Keratinocyte (primary cell): ENCODE data around the gene KRTAP4-16.

Source experiments
- EZH2 ChIP-seq: IDR thresholded peaks from one replicate; pipeline ENCODE4 v1.6.1; 2012; ENCODE audit warnings: inconsistent platforms, mild to moderate bottlenecking, low read length, moderate library complexity
- TF ChIP-seq, protein P1 (sequence below), 3 experiments: IDR thresholded peaks in 1 of 3; conservative IDR thresholded peaks in 1 of 3; optimal IDR thresholded peaks in 1 of 3; 2 replicates in 2 of 3; 3 replicates in 1 of 3; pipeline versions ENCODE3 to v1.5.1; 2011; ENCODE audit warnings: low read length in 3 of 3, mild to moderate bottlenecking in 3 of 3, moderate library complexity in 2 of 3, control low read depth in 1 of 3, inconsistent platforms in 1 of 3; ENCODE audit not compliant: insufficient read depth in 2 of 3; ENCODE audit errors: extremely low read depth in 1 of 3

DNA sequence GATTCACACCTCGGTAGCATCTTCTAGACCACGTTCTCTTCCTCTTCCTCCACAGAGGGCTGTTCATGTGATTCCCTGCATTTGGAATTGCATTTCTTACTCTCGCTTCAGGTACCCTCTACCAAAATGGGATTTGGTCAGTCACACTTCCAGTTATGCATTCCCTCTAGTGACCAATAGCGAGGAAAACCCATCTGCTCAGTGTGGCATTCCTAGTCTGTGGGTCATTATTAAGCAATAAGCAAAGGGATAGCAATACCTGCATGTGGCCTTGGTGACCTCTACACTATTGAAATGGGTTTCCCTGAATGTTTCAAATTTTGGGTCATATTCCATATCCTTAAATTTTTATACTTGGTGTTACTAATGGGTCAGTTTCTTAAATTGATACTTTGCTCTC lies 48.0 kb upstream of the KRTAP4-16 start:
- TF ChIP-seq, protein P1, sequence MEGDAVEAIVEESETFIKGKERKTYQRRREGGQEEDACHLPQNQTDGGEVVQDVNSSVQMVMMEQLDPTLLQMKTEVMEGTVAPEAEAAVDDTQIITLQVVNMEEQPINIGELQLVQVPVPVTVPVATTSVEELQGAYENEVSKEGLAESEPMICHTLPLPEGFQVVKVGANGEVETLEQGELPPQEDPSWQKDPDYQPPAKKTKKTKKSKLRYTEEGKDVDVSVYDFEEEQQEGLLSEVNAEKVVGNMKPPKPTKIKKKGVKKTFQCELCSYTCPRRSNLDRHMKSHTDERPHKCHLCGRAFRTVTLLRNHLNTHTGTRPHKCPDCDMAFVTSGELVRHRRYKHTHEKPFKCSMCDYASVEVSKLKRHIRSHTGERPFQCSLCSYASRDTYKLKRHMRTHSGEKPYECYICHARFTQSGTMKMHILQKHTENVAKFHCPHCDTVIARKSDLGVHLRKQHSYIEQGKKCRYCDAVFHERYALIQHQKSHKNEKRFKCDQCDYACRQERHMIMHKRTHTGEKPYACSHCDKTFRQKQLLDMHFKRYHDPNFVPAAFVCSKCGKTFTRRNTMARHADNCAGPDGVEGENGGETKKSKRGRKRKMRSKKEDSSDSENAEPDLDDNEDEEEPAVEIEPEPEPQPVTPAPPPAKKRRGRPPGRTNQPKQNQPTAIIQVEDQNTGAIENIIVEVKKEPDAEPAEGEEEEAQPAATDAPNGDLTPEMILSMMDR (optimal IDR thresholded peaks at IDR 0.05 in 1 of 3, IDR thresholded peaks at IDR 0.05 in 1 of 3, conservative IDR thresholded peaks at IDR 0.05 in 1 of 3; ENCODE audit: extremely low read depth in 1 of 3, insufficient read depth in 2 of 3, low read length in 3 of 3), result no peak
- no peak for TF ChIP-seq EZH2
